HepG2 (cell line): ENCODE data around the gene DND1. TPM values are rescaled to one million over a fixed set of nuclear protein-coding genes. Genes with fewer than 3 reads are reported as not detected.

ENCODE experiments used
- AKNA ChIP-seq: sonication (generic); formaldehyde crosslinking; IDR thresholded peaks from 2 replicates; pipeline ENCODE4 v1.4.0; 2020; ENCODE audit warnings: missing genetic modification reagents, borderline replicate concordance
- EEA1 ChIP-seq: sonication (generic); formaldehyde crosslinking; IDR thresholded peaks from 2 replicates; pipeline ENCODE4 v1.5.1; 2020; ENCODE audit warnings: mild to moderate bottlenecking, missing genetic modification reagents, borderline replicate concordance
- GMEB1 ChIP-seq: sonication (generic); formaldehyde crosslinking; IDR thresholded peaks from 2 replicates; pipeline ENCODE4 v1.5.1; 2020; ENCODE audit warnings: missing genetic modification reagents, mild to moderate bottlenecking, borderline replicate concordance
- KAT8 ChIP-seq: IDR thresholded peaks from 2 replicates; pipeline ENCODE4 v1.6.1; 2016; ENCODE audit warnings: missing genetic modification reagents, missing compliant biosample characterization
- KLF9 ChIP-seq: IDR thresholded peaks from 2 replicates; pipeline ENCODE4 v1.6.1; 2016; ENCODE audit warnings: low read depth
- NFYC ChIP-seq: IDR thresholded peaks from 2 replicates; pipeline ENCODE4 v1.6.1; 2016; ENCODE audit warnings: missing genetic modification reagents, missing compliant biosample characterization
- POLR2AphosphoS5 ChIP-seq: IDR thresholded peaks from 2 replicates; pipeline ENCODE4 v1.6.1; 2012; ENCODE audit warnings: low read depth, low read length
- POLR2G ChIP-seq: fragments of 200-400 bp; formaldehyde crosslinking; IDR thresholded peaks from 2 replicates; pipeline ENCODE4 v1.6.1; 2018; ENCODE audit warnings: mild to moderate bottlenecking, low read depth, low read length, moderate library complexity
- TOE1 ChIP-seq: sonication (generic); formaldehyde crosslinking; IDR thresholded peaks from 2 replicates; pipeline ENCODE4 v1.4.0; 2020; ENCODE audit warnings: mild to moderate bottlenecking, missing genetic modification reagents
- ZBTB49 ChIP-seq: sonication (generic); formaldehyde crosslinking; IDR thresholded peaks from 2 replicates; pipeline ENCODE4 v1.4.0; 2020; ENCODE audit warnings: missing genetic modification reagents, borderline replicate concordance
- ZSCAN5A ChIP-seq: sonication (generic); formaldehyde crosslinking; IDR thresholded peaks from 2 replicates; pipeline ENCODE4 v1.8.0; 2022; ENCODE audit warnings: mild to moderate bottlenecking, missing genetic modification reagents, borderline replicate concordance
- polyA plus RNA-seq, 8 experiments: library from polyadenylated mRNA; depleted of rRNA in 3 of 8; stranded (reverse) in 7 of 8; unstranded in 1 of 8; fragments of >200 nt; fragmentation: Illumina TruSeq in 4 of 8; extraction: Trizol in 4 of 8; gene quantifications; 2 replicates each; pipeline versions ENCODE4 v1.2.1 to v1.2.3, GENCODE V29; 2011 to 2016; ENCODE audit warnings: low read depth in 4 of 8, missing spikeins in 1 of 8, mixed read lengths in 1 of 8; ENCODE audit not compliant: insufficient read depth in 1 of 8
- total RNA-seq, 5 experiments: library from RNA; depleted of rRNA; stranded (reverse); fragments of >200 nt; fragmentation: Illumina TruSeq; extraction: Trizol; gene quantifications; 2 replicates each; pipeline ENCODE4 v1.2.3, GENCODE V29; 2016; ENCODE audit warnings: low read depth in 1 of 5

DND1 gene
- total and polyA plus RNA-seq, 2 of the 13 experiments (the other 11 are each of a cell fraction or from before 2014, with no cell fraction given), result 0.48 to 0.55 TPM

GRCh38 chr5:140664359-140665119 lies 8.8 kb downstream of the DND1 start, which contains the start of gene WDR55 (continued):
- TF ChIP-seq POLR2G (peak; percentile 96), ZBTB49 (no peak), NFYC (CRISPR knock-in tag) (peak; percentile 14; the same call in 1 of the 2 replicates), GMEB1 (CRISPR knock-in tag) (peak; percentile 70), KLF9 (CRISPR knock-in tag) (no peak), TOE1 (CRISPR knock-in tag) (no peak), POLR2AphosphoS5 (peak; percentile 92), KAT8 (peak; percentile 96), ZSCAN5A (CRISPR knock-in tag) (no peak; the same call in 1 of the 2 replicates), AKNA (no peak), EEA1 (CRISPR knock-in tag) (peak; percentile 67; the same call in 1 of the 2 replicates)
